HFFc6 (cell line): ENCODE measurements around the gene USP26. TPM values are rescaled to one million over a fixed set of nuclear protein-coding genes. Genes with fewer than 3 reads are reported as not detected.
"Not testable (repeated sequence)": the region's sequence is repeated elsewhere in the genome, so short reads cannot be mapped to it uniquely, and the experiment has no call there.

Experiments
- DNase-seq: peaks from one replicate; pipeline ENCODE4 v3.0.0-alpha.2; 2018
- H3K27ac Mint-ChIP-seq: 2 replicates; pipeline ENCODE4 v1.8.0; 2020; ENCODE audit warnings: mild to moderate bottlenecking, mixed read lengths
- H3K27me3 Mint-ChIP-seq: 2 replicates; pipeline ENCODE4 v1.8.0; 2021; ENCODE audit warnings: mild to moderate bottlenecking, moderate library complexity, mixed read lengths; ENCODE audit not compliant: insufficient read depth
- H3K36me3 Mint-ChIP-seq: 2 replicates; pipeline ENCODE4 v1.8.0; 2021; ENCODE audit warnings: low read depth, mixed read lengths
- H3K4me1 Mint-ChIP-seq: 2 replicates; pipeline ENCODE4 v1.8.0; 2020; ENCODE audit warnings: low read depth, mixed read lengths
- H3K4me3 Mint-ChIP-seq: 2 replicates; pipeline ENCODE4 v1.8.0; 2020; ENCODE audit warnings: mild to moderate bottlenecking, moderate library complexity, mixed read lengths
- H3K9me3 Mint-ChIP-seq: 2 replicates; pipeline ENCODE4 v1.8.0; 2020; ENCODE audit warnings: mild to moderate bottlenecking, mixed read lengths
- total RNA-seq, 6 experiments: library from RNA; stranded (reverse); fragmentation: NEBNext Ultra II Directional; extraction: Animal tissue kit (Norgen Biotek cat#: 25700); gene quantifications; 2 replicates in 1 of 6; 3 replicates in 5 of 6; pipeline ENCODE4 v1.2.3, GENCODE V29; 2021
- TF ChIP-seq, protein P1 (sequence below): fragments of 200-600 bp; sonication (generic); IDR thresholded peaks from 2 replicates; pipeline ENCODE4 v1.5.0; 2021; ENCODE audit warnings: antibody characterized with exemption, mild to moderate bottlenecking

USP26 gene
- total RNA-seq, 6 experiments from 2014 or later = not detected

DNA sequence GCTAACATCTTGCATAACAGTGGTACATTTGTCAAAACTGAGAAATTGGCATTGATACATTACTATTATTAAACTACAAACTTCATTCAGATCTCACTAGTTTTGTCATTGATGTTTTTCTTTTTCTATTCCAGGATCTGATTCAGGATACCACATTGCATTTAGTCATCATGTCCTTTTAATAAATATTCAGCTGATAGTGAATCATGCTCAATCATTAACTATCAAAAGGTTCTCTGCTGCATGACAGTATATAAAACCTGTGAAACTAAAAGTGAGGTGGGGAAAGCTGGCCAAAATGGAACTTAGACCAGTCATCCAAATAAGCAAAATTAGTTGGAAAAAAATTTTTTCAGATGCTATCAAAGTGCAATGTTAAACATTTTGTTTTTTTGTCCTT is 110.4 kb downstream of the USP26 start:
- no peaks in the 10 kb centered on the region for H3K36me3 Mint-ChIP-seq
- no peak overlapping the region for H3K27ac Mint-ChIP-seq
- no peaks in the 10 kb centered on the region for H3K4me1 Mint-ChIP-seq
- peaks cover 1% of the 10 kb centered on the region; the same call in 1 of the 2 replicates for H3K27me3 Mint-ChIP-seq
- no peak for DNase-seq
- H3K9me3 Mint-ChIP-seq = peaks cover 12% of the 10 kb centered on the region
- TF ChIP-seq, protein P1, sequence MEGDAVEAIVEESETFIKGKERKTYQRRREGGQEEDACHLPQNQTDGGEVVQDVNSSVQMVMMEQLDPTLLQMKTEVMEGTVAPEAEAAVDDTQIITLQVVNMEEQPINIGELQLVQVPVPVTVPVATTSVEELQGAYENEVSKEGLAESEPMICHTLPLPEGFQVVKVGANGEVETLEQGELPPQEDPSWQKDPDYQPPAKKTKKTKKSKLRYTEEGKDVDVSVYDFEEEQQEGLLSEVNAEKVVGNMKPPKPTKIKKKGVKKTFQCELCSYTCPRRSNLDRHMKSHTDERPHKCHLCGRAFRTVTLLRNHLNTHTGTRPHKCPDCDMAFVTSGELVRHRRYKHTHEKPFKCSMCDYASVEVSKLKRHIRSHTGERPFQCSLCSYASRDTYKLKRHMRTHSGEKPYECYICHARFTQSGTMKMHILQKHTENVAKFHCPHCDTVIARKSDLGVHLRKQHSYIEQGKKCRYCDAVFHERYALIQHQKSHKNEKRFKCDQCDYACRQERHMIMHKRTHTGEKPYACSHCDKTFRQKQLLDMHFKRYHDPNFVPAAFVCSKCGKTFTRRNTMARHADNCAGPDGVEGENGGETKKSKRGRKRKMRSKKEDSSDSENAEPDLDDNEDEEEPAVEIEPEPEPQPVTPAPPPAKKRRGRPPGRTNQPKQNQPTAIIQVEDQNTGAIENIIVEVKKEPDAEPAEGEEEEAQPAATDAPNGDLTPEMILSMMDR = no peak
- H3K4me3 Mint-ChIP-seq = no peak overlapping the region

DNA sequence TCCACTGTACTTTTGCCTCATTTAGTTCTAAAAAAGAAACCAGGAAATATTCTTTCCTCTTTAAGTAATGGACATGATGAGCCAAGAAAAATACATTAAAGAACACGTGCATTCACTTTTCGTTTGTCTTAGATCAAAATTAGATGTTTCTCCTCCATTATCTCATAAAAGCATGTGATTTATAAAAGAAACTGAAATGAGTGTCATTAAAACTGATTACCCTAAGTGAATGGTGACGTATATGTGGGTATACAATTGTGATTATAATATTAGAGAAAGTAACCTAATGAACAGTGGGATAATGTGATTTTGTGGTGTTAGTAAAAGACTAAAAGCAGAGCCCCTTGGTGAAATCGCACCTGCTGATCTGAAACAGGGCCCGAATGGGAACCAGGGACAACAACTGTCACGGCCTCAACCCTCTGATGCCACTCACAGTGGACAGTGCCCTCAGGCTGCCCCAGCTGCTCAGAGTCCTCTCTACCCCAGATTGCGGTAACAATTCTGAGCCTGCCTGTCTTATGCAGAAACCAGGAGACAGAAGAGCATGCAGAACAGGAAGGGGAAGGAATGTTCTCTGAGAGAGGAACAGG is 112.8 kb downstream of the USP26 start:
- H3K4me3 Mint-ChIP-seq = no peak overlapping the region
- no peak for DNase-seq
- H3K36me3 Mint-ChIP-seq = no peaks in the 10 kb centered on the region
- H3K27me3 Mint-ChIP-seq = no peaks in the 10 kb centered on the region
- TF ChIP-seq, protein P1 = no peak
- no peak overlapping the region for H3K27ac Mint-ChIP-seq
- H3K4me1 Mint-ChIP-seq = no peaks in the 10 kb centered on the region
- H3K9me3 Mint-ChIP-seq = peaks cover 12% of the 10 kb centered on the region

DNA sequence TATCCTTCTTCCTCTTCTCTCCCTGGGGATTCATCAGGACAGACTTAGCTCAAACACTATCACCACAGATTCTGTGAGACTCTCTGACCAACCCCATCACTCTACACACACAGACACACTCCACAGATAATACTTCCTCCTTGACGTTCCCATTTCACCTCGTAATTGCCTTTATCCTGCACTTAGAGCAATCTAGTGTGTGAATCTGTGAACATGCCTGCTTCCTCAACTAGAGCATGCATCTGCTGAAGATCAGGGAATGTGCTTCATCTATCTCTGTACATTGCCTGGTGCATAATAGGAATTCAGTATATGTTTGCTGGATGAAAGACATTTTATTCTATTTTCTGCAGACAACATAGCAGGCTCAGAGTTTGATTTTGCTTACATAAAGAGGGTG is 113.4 kb downstream of the USP26 start:
- no peaks in the 10 kb centered on the region for H3K27me3 Mint-ChIP-seq
- H3K4me1 Mint-ChIP-seq = no peaks in the 10 kb centered on the region
- H3K4me3 Mint-ChIP-seq = no peak overlapping the region
- no peaks in the 10 kb centered on the region for H3K36me3 Mint-ChIP-seq
- peaks cover 12% of the 10 kb centered on the region for H3K9me3 Mint-ChIP-seq
- H3K27ac Mint-ChIP-seq = no peak overlapping the region
- DNase-seq = no peak
- TF ChIP-seq, protein P1 = no peak

DNA sequence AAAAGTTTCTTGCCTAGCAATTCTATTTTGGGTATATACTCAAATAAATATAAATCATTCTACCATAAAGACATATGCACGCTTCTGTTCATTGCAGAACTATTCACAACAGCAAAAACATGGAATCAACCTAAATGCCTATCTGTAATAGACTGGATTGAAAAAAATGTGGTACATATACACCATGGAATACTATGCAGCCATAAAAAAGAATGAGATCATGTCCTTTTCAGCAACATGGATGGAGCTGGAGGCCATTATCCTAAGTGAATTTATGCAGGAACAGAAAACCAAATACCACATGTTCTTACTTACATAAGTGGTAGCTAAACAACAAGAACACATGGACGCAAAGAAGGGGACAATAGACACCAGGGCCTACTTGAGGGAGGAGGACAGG is 116.9 kb downstream of the USP26 start:
- H3K9me3 Mint-ChIP-seq, H3K27me3 Mint-ChIP-seq, H3K4me3 Mint-ChIP-seq, DNase-seq, H3K27ac Mint-ChIP-seq, H3K4me1 Mint-ChIP-seq, H3K36me3 Mint-ChIP-seq: not testable (repeated sequence)

Other genes with a start within 250 kb of the USP26 start
- gene HS6ST2, start 138.5 kb downstream of the USP26 start, total RNA-seq = not detected
- gene TFDP3, start 121.2 kb upstream of the USP26 start, total RNA-seq = not detected